Cardiac fibroblast (primary cell): ENCODE results near the gene RPS6KB1.

Experiments
- DNase-seq, 2 donors: peaks; one replicate each; pipeline versions ENCODE4 v3.0.0 to v3.0.0-alpha.2; 2010; ENCODE audit warnings: low read depth in 2 of 2
- H3K4me3 ChIP-seq, 2 donors: replicated peaks in 1 of 2; 1 replicate in 1 of 2; 2 replicates in 1 of 2; pipeline ENCODE4 v1.5.1; 2011; ENCODE audit warnings: low read depth in 2 of 2, low read length in 2 of 2, mild to moderate bottlenecking in 2 of 2, moderate library complexity in 1 of 2
- TF ChIP-seq, protein P1 (sequence below): IDR thresholded peaks from one replicate; pipeline ENCODE4 v1.5.1; 2011; ENCODE audit warnings: low read depth, mild to moderate bottlenecking, low read length, inconsistent platforms

RPS6KB1 gene

GRCh38 chr17:59892251-59892923 is 534 bp upstream of the RPS6KB1 start:
- TF ChIP-seq, protein P1, sequence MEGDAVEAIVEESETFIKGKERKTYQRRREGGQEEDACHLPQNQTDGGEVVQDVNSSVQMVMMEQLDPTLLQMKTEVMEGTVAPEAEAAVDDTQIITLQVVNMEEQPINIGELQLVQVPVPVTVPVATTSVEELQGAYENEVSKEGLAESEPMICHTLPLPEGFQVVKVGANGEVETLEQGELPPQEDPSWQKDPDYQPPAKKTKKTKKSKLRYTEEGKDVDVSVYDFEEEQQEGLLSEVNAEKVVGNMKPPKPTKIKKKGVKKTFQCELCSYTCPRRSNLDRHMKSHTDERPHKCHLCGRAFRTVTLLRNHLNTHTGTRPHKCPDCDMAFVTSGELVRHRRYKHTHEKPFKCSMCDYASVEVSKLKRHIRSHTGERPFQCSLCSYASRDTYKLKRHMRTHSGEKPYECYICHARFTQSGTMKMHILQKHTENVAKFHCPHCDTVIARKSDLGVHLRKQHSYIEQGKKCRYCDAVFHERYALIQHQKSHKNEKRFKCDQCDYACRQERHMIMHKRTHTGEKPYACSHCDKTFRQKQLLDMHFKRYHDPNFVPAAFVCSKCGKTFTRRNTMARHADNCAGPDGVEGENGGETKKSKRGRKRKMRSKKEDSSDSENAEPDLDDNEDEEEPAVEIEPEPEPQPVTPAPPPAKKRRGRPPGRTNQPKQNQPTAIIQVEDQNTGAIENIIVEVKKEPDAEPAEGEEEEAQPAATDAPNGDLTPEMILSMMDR = no peak
- no peak for DNase-seq
- H3K4me3 ChIP-seq = peak overlapping the region; percentile 97

DNA sequence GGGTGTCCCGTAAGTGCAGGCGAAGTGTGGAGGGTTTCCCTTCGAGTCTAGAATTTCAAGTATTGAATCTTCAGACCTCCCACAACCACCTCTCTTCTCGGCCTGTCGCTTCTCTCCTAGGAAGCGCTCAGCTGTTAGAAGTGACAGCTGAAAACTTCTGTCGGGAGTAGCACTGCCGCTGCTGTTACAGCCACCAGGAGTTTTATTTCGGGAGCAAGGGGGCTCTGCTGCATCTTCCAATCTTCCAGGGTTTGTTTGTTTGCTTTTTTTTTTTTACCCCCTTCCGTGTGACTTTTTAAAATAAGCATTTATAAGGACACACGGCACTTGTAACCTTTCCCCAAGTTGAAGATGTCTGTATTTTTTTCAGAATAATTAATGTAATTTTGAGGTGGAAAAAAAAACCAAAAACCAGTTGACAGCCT is 767 bp downstream of the RPS6KB1 start:
- H3K4me3 ChIP-seq = peak overlapping the region; percentile 97
- DNase-seq = peak; percentile 20 to 25
- TF ChIP-seq, protein P1 = peak; percentile 10

GRCh38 chr17:59897090-59897489 is 4.2 kb downstream of the RPS6KB1 start:
- DNase-seq = peak in 1 of 2 donors; percentile 50
- TF ChIP-seq, protein P1 = no peak

DNA sequence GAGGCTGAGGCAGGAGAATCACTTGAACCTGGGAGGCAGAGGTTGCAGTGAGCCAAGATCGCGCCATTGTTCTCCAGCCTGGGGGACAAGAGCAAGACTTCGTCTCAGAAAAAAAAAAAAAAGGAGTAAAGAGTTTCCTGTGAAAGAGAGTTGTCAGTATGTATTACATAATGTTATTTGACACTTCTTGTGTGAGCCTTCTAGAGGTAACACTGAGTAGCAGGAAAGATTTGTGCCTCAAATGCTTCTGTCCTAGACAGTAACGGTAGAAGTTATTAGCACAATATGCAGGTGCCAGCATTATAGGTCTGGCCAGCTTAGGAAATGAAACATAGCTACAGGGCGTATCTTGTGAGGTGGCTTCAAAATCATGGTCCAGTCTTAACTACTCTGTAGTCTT is 6.2 kb downstream of the RPS6KB1 start:
- TF ChIP-seq, protein P1 = no peak
- peak in 1 of 2 donors; percentile 54 for DNase-seq
- no peak overlapping the region for H3K4me3 ChIP-seq

More at GRCh38 chr17:59897090-59897489, 4.2 kb downstream of the RPS6KB1 start:
- no peak overlapping the region for H3K4me3 ChIP-seq

DNA sequence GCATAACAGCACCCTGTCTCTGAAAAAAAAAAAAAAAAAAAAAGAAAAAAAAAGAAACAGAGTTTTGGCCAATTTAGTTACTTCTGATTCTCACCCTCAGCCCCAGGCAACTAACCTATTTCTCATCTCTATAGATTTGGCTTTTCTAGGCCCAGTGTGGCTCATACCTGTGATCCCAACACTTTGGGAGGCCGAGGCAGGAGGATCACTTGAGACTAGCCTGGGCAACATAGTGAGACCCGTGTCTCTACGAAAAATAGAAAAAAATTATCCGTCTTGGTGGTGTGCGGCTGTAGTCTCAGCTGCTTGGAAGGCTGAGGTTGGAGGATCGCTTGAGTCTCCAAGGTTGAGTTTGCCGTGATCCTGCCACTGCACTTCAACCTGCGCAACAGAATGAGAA is 8.7 kb downstream of the RPS6KB1 start:
- no peak for DNase-seq
- H3K4me3 ChIP-seq = no peak overlapping the region
- TF ChIP-seq, protein P1 = no peak

- H3K4me3 ChIP-seq = no peak overlapping the region
- no peak for DNase-seq
- TF ChIP-seq, protein P1 = no peak
These were observed 10.5 kb downstream of the RPS6KB1 start for GRCh38 chr17:59903455-59903854.

DNA sequence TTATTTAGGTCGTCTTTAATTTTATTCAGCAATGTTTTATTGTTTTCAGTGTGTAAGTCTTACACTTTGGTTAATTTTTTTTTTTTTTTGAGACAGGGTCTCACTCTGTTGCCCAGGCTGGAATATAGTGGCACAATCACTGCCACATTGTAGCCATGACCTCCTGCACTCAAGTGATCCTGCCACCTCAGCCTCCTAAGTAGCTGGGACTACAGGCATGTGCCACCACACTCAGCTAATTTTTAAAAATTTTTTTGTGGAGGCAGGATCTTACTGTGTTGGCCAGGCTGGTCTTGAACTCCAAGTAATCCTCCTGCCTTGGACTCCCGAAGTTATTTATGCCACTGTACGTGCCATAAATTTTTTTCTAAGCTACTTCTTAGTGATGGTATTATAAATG is 14.5 kb downstream of the RPS6KB1 start:
- no peak for DNase-seq
- H3K4me3 ChIP-seq = no peak overlapping the region
- TF ChIP-seq, protein P1 = no peak
